ENCODE data around the gene ITPR2.

DNA sequence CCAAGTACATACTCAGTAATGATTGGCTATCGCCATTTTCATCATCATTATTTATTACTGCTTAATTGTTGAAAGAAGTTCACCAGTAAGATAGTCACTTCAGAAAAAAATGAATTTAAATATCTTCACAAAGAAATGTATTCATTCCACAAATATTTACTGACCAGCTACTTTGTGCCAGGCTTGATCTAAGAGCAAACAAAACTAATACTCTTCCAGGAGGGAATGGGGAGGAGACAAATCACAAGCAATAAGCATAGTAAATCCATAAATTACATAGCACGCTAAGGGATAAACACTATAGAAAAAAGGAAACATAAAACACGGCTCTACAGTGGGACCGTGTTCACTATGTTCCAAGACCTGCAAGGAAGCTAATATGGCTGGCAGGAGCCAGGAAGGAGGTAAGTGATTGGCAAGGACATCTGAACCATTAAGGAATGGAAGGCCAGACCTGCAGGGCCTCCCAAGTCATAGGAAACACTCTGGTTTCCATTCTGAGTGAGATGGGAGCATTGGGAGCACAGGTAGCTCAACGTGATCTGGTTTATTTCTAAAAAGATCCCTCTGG is 27.5 kb downstream of the ITPR2 start:
- TF ChIP-seq CTCF (IDR thresholded peaks at IDR 0.05; ENCODE audit: low read length) (no peak), EZH2phosphoT487 (IDR thresholded peaks at IDR 0.05; ENCODE audit: low read length) (no peak)

Measured in MM.1S (cell line).